WI38 (cell line): ENCODE data around the gene RNF44.

Source experiments
- H3K4me3 ChIP-seq: 2 replicates; pipeline ENCODE4 v1.5.1; 2011; ENCODE audit warnings: low read depth, mild to moderate bottlenecking, control low read depth, low read length
- TF ChIP-seq, protein P1 (sequence below): IDR thresholded peaks from 2 replicates; pipeline ENCODE4 v1.5.1; 2012; ENCODE audit warnings: low read depth, mild to moderate bottlenecking, control low read depth, low read length

Gene RNF44

DNA sequence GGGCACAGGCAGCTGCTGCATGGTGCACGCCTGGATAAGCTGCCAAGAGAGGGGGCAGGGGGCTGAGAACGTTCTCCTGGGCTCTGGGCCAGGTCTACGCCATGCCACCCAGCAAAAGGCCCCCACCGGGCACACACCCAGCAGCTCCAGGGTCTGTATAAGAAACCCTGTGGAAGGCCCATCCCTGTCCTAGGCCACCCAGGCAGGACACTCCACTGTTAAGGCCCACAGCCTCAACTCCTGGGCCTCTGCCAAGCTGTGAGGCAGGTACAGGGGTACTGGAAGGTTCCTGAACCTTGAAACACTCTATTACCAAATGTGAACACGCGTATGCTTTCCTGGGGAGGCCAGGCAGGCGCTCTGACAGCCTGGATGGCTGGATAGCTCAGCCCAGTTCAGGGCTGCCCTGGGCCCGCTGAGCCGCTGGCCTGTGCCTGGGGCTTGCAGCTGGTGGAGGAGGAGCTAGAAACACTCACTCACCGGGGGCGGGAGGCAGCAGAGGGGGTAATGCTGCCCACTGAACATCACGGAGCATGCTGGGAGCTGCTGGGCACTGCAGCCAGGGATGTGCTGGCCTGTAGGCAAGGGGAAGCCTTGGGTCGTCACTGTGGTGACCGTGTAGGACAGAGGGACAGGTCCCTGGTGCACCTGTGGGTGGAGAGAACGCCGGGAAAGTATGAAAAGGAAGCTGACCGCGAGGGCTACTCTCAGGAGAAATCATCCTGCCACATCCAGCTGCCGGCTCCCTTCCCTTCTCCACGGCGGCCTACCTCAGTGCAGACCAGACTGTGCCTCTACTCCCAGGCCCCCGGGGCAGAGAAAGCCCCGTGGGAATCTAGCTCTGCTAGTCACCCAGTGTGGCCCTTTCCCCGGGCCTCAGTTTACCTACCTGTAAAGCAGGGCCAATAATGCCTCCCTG, 6.0 kb downstream of the RNF44 start:
- TF ChIP-seq, protein P1, sequence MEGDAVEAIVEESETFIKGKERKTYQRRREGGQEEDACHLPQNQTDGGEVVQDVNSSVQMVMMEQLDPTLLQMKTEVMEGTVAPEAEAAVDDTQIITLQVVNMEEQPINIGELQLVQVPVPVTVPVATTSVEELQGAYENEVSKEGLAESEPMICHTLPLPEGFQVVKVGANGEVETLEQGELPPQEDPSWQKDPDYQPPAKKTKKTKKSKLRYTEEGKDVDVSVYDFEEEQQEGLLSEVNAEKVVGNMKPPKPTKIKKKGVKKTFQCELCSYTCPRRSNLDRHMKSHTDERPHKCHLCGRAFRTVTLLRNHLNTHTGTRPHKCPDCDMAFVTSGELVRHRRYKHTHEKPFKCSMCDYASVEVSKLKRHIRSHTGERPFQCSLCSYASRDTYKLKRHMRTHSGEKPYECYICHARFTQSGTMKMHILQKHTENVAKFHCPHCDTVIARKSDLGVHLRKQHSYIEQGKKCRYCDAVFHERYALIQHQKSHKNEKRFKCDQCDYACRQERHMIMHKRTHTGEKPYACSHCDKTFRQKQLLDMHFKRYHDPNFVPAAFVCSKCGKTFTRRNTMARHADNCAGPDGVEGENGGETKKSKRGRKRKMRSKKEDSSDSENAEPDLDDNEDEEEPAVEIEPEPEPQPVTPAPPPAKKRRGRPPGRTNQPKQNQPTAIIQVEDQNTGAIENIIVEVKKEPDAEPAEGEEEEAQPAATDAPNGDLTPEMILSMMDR: no peak
- H3K4me3 ChIP-seq: no peak overlapping the region

DNA sequence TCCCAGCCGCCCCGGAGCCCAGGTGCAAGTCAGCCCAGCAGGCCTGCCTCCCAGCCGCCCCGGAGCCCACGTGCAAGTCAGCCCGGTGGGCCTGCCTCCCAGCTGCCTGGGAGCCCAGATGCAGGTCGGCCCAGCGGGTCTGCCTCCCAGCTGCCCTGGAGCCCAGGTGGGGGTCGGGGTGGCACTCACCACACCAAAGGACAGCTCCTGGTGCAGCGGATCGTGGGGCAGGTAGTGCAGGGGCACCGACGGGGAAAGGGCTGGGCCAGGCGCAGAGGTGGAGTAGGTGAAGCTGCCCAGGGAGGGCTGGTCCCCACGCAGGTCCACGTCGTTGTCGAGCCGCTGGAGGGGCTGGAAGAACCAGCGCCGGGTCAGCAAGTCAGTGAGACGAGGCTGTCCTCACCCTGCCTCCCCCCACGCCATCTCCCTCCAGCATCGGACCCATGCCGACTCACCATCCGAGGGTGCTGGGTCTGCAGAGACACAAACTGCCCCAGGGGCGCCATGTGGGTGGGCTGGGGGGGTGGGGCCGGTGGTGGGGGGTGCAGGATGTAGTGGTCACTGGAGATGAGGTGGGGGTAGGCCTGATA, 6.7 kb downstream of the RNF44 start:
- no peak overlapping the region for H3K4me3 ChIP-seq
- TF ChIP-seq, protein P1: no peak

DNA sequence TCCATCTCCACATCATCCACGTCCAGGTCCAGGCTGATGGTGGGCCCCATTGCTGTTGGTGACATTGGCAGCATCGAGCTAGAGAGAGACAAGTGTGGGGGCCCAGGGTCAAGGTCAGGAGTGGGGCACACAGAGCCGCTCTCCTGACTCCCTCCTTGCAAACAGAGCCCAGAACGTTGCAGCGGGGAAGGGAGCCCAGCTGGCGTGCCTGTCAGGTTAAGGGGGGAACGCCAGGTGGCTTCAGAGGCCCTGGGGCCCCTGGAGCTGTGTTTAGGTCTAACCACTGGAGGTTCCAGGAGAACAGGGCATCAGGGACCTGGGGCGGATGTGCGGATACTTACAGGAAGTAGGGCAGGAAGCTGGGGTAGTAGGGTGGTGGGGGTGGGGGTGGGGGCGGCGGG, 7.5 kb downstream of the RNF44 start:
- TF ChIP-seq, protein P1: no peak
- no peak overlapping the region for H3K4me3 ChIP-seq

DNA sequence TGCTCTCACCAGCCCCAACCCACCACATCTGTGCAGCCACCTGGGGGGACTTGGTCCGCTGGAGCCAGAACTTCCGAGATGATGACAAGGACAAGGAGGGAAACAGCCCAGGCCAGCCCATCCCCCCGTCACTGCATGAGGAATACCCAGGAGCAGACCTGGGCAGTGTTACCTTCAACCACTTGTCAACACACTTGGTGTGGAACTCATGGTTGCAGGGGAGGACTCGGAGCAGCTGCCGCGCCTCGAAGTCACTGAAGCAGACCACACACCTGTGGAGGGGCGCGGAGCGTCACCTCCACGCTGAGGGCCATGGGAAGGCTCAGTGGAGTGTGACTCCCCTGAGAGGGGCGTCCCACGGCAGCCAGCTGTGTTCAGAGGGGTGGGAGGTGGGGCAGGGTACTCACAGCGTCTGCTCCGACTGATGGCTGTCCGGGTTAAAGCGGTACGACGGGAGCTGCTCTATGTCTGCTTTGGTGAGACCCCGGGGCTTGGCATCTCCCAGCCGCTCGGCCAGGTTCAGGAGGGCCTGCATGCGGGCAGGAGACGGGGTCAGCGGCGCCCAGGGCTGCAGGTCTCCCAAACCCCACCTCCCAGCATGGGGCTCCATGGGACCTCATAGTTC, 8.0 kb downstream of the RNF44 start:
- TF ChIP-seq, protein P1: no peak
- H3K4me3 ChIP-seq: no peak overlapping the region

DNA sequence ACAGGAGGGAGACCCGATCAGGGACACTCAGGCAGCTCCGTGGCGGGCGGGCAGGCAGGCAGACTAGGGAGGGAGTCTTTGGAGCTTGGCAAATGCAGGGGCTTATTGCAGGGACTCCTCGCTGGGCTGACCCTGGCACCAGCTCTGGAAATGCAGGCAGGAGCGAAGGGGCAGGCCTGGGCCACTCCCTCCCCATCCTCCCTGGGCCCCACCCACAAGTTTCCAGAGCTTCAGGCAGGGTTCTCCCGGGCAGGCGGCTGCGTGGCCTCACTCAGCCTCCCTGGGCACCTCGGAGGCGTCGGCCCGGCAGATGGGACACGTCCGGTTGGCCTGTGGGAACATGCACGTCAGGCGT, 8.5 kb downstream of the RNF44 start:
- TF ChIP-seq, protein P1: no peak
- no peak overlapping the region for H3K4me3 ChIP-seq

DNA sequence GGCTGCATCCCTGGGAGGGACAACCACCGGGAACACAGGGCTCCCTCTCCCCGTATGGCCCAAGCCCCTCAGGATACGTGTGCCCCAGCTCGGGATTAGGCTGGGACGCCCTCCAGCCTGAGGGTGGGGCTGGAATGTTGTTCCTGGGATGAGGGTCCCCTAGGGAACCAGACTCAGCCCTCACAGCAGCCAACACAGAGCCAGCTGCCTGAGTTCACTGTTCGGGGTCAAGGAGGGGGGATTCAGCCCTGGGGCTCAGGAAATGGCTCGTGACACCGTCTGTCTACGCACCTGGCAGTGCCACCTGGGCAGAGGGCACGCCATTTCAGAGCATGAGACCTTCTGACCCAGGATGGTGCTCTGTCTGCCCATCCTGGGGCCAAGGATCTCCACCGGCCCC, 8.9 kb downstream of the RNF44 start:
- no peak overlapping the region for H3K4me3 ChIP-seq
- TF ChIP-seq, protein P1: no peak
